GM12878 (cell line): Measurements from ENCODE around the gene EYS. TPM values are rescaled to one million over a fixed set of nuclear protein-coding genes. Genes with fewer than 3 reads are reported as not detected.

Experiments
- ATAC-seq: fragments of 200-7000 bp; cut with Tn5 transposase; 3 replicates; pipeline ENCODE4 v1.9.1; 2020; ENCODE audit warnings: mild to moderate bottlenecking, moderate library complexity
- BruUV-seq: library from RNA; stranded (reverse); fragments of 400-500 nt; replicated peaks from 2 replicates; lab custom pipeline; 2021; lab: Mats Ljungman, UMichigan
- CTCF ChIA-PET: fragments of 300-600 bp; sonication (Branson Sonifier 250); formaldehyde crosslinking; extraction: SDS; loops from one replicate; lab custom pipeline; 2021; ENCODE audit warnings: inconsistent platforms; lab: Yijun Ruan, JAX
- POLR2A ChIA-PET: fragments of 350-600 bp; formaldehyde crosslinking; extraction: SDS; loops from one replicate; lab custom pipeline; 2021; ENCODE audit warnings: inconsistent platforms; lab: Charles Lee
- RAD21 ChIA-PET: fragments of 300-600 bp; sonication (Branson Sonifier 250); formaldehyde crosslinking; loops from one replicate; lab custom pipeline; 2023; ENCODE audit warnings: antibody characterized with exemption; ENCODE audit not compliant: unreplicated experiment; lab: Charles Lee
- SMC1A ChIA-PET: fragments of 300-600 bp; sonication (Branson Sonifier 250); formaldehyde crosslinking; loops from one replicate; lab custom pipeline; 2023; ENCODE audit not compliant: unreplicated experiment, uncharacterized antibody; lab: Charles Lee
- DNase-seq: peaks from one replicate; pipeline ENCODE4 v3.0.0-alpha.2; 2011; ENCODE audit warnings: low read depth, low spot score
- FAIRE-seq: peaks from 3 replicates; lab custom pipeline; 2011; peaks lifted over from hg19 to GRCh38; lab: Jason Lieb, UNC
- H2AFZ ChIP-seq: 2 replicates; pipeline ENCODE4 v1.6.0; 2011; ENCODE audit warnings: low read depth, low read length, control low read depth; ENCODE audit not compliant: control insufficient read depth
- H3K27ac ChIP-seq: 2 replicates; pipeline ENCODE4 v1.5.1; 2011; ENCODE audit warnings: control low read depth; ENCODE audit not compliant: control insufficient read depth, insufficient read depth
- H3K27me3 ChIP-seq, 2 experiments: replicated peaks in 1 of 2; 2 replicates each; pipeline versions ENCODE4 v1.6.0 to v1.6.1; 2011; ENCODE audit warnings: low read length in 1 of 2; ENCODE audit not compliant: control insufficient read depth in 2 of 2, insufficient read depth in 2 of 2
- H3K36me3 ChIP-seq, 2 experiments: 2 replicates each; pipeline ENCODE4 v1.5.1; 2011; ENCODE audit warnings: low read length in 1 of 2; ENCODE audit not compliant: control insufficient read depth in 2 of 2, insufficient read depth in 2 of 2
- H3K4me1 ChIP-seq: 2 replicates; pipeline ENCODE4 v1.6.1; 2011; ENCODE audit warnings: mild to moderate bottlenecking, low read length, moderate library complexity, mixed read lengths; ENCODE audit not compliant: control insufficient read depth, insufficient read depth
- H3K4me2 ChIP-seq: 2 replicates; pipeline ENCODE4 v1.6.0; 2011; ENCODE audit warnings: control low read depth; ENCODE audit not compliant: control insufficient read depth, insufficient read depth
- H3K4me3 ChIP-seq: fragments of 200-600 bp; sonication (generic); 2 replicates; pipeline ENCODE4 v1.5.1; 2016
- H3K79me2 ChIP-seq: 2 replicates; pipeline ENCODE4 v1.6.0; 2011; ENCODE audit warnings: low read length; ENCODE audit not compliant: control insufficient read depth, insufficient read depth
- H3K9ac ChIP-seq: 2 replicates; pipeline ENCODE4 v1.8.0; 2011; ENCODE audit warnings: low read length, control low read depth, mixed read lengths; ENCODE audit not compliant: control insufficient read depth, insufficient read depth
- H3K9me3 ChIP-seq: replicated peaks from 3 replicates; pipeline ENCODE4 v1.5.1; 2011; ENCODE audit warnings: mild to moderate bottlenecking, low read length; ENCODE audit not compliant: control insufficient read depth, insufficient read depth
- H4K20me1 ChIP-seq: 2 replicates; pipeline ENCODE4 v1.6.0; 2011; ENCODE audit not compliant: control insufficient read depth, insufficient read depth
- CREB1 ChIP-seq: IDR thresholded peaks from 2 replicates; pipeline ENCODE4 v1.6.1; 2012; ENCODE audit warnings: low read depth, mild to moderate bottlenecking, inconsistent platforms
- E2F4 ChIP-seq: IDR thresholded peaks from 2 replicates; pipeline ENCODE4 v1.6.1; 2012; ENCODE audit warnings: low read depth, low read length, improper control_type of control experiment
- EZH2 ChIP-seq: IDR thresholded peaks from 2 replicates; pipeline ENCODE4 v1.6.1; 2012; ENCODE audit warnings: low read depth, mild to moderate bottlenecking, control low read depth, inconsistent platforms, low read length, borderline replicate concordance; ENCODE audit not compliant: control insufficient read depth
- HDGF ChIP-seq: fragments of 450-650 bp; IDR thresholded peaks from 2 replicates; pipeline ENCODE4 v1.6.1; 2016; ENCODE audit warnings: antibody characterized with exemption
- MYB ChIP-seq: fragments of 150-350 bp; IDR thresholded peaks from 2 replicates; pipeline ENCODE4 v1.6.1; 2014; ENCODE audit warnings: mild to moderate bottlenecking, low read depth, low read length, borderline replicate concordance
- MYC ChIP-seq: IDR thresholded peaks from 2 replicates; pipeline ENCODE4 v1.6.1; 2011; ENCODE audit warnings: mild to moderate bottlenecking, low read length, moderate library complexity, inconsistent platforms; ENCODE audit not compliant: insufficient read depth, insufficient replicate concordance, insufficient read length, severe bottlenecking
- NR2F1 ChIP-seq: fragments of 450-650 bp; conservative IDR thresholded peaks from 2 replicates; pipeline ENCODE4 v1.6.1; 2017; ENCODE audit warnings: mild to moderate bottlenecking
- WGBS: methylation state at CpG from one replicate; pipeline ENCODE4 v1.1.6; 2016; ENCODE audit warnings: low lambda C conversion rate; ENCODE audit not compliant: insufficient replicate concordance, insufficient coverage; ENCODE audit errors: missing lambda C conversion rate; 5-methylcytosine and 5-hydroxymethylcytosine counted together
- in situ Hi-C: fragments of 300-500 bp; cut with MboI; formaldehyde crosslinking; loops from 9 replicates; pipeline ENCODE4 v1.14.3; 2018; ENCODE audit warnings: mixed read lengths
- intact Hi-C: fragments of 100-400 bp; cut with micrococcal nuclease; formaldehyde crosslinking; loops from one replicate; pipeline ENCODE4 v1.14.2; 2022; ENCODE audit not compliant: unreplicated experiment
- polyA plus RNA-seq, 11 experiments: library from polyadenylated mRNA; depleted of rRNA in 4 of 11; unstranded in 6 of 11; stranded (reverse) in 5 of 11; fragments of >200 nt; fragmentation: Nextera tagmentation in 4 of 11; fragmentation: Illumina TruSeq in 1 of 11; extraction: Ambion mirVana in 4 of 11; extraction: Trizol in 1 of 11; gene quantifications; 1 replicate in 1 of 11; 2 replicates in 10 of 11; pipeline versions ENCODE4 v1.2.1 to v1.2.3, GENCODE V29; 2011 to 2016; ENCODE audit warnings: inconsistent platforms in 2 of 11, missing spikeins in 2 of 11, low read depth in 1 of 11
- total RNA-seq, 4 experiments: library from RNA; depleted of rRNA in 3 of 4; stranded (reverse); fragments of >200 nt in 3 of 4; fragmentation: Illumina TruSeq in 1 of 4; extraction: Trizol in 1 of 4; gene quantifications; 2 replicates each; pipeline versions ENCODE4 v1.2.1 to v1.2.3, GENCODE V29; 2013 to 2021
- TF ChIP-seq, protein P1 (sequence below): IDR thresholded peaks from 2 replicates; pipeline ENCODE4 v1.6.1; 2011; ENCODE audit warnings: borderline replicate concordance, low read depth, mild to moderate bottlenecking, moderate library complexity, low read length; ENCODE audit not compliant: insufficient read depth, poor library complexity, severe bottlenecking
- TF ChIP-seq, protein P2 (sequence below): fragments of 450-650 bp; IDR thresholded peaks from 2 replicates; pipeline ENCODE4 v1.6.1; 2017; ENCODE audit warnings: mild to moderate bottlenecking, moderate library complexity

Gene EYS
- total and polyA plus RNA-seq, 10 of the 15 experiments (the other 5 are each of a cell fraction or from before 2014, with no cell fraction given), result under 0.01 to 0.14 (median 0.02) TPM; not detected in 1

DNA sequence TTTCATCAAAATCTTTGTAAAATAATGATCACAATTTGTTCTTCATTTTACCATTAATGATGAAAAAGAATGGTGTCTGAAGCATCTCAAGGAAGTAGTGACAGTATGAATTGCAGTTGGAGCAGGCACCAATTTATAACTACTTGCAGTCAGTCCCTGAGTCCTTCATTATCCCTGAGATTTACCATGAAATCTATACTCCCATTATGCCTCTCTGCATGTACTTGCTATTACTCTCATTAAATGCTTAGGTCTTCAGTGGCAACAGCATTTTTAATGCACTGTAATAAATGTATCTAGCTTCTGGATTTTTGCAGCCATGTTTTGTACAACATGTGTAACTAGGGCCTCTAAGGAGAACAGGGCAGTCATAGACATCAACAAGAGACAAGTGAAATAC is 708.8 kb downstream of the EYS start:
- Histone ChIP-seq H2AFZ (no peak overlapping the region), H3K4me1 (no peaks in the 10 kb centered on the region), H3K4me3 (no peak overlapping the region), H3K4me2 (no peak overlapping the region), H4K20me1 (no peaks in the 10 kb centered on the region), H3K79me2 (no peaks in the 10 kb centered on the region), H3K27ac (no peak overlapping the region), H3K36me3 (no peaks in the 10 kb centered on the region), H3K27me3 (no peaks in the 10 kb centered on the region), H3K9ac (no peak overlapping the region), H3K9me3 (no peaks in the 10 kb centered on the region)
- ChIA-PET CTCF (no interaction called here), SMC1A (no interaction called here), RAD21 (no interaction called here), POLR2A (no interaction called here)
- TF ChIP-seq E2F4 (no peak), MYB (no peak)
- TF ChIP-seq, protein P1, sequence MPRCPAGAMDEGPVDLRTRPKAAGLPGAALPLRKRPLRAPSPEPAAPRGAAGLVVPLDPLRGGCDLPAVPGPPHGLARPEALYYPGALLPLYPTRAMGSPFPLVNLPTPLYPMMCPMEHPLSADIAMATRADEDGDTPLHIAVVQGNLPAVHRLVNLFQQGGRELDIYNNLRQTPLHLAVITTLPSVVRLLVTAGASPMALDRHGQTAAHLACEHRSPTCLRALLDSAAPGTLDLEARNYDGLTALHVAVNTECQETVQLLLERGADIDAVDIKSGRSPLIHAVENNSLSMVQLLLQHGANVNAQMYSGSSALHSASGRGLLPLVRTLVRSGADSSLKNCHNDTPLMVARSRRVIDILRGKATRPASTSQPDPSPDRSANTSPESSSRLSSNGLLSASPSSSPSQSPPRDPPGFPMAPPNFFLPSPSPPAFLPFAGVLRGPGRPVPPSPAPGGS, result no peak
- BruUV-seq, result no TSS peak
- ATAC-seq (no peak), FAIRE-seq (no peak), DNase-seq (no peak)
- intact Hi-C loops (no loop called here), in situ Hi-C loops (no loop called here)

GRCh38 chr6:64996301-64996700 is 710.7 kb downstream of the EYS start:
- POLR2A ChIA-PET, result no interaction called here
- SMC1A ChIA-PET, result no interaction called here
- TF ChIP-seq CREB1, result no peak
- TF ChIP-seq MYC, result no peak
- TF ChIP-seq NR2F1, result no peak
- TF ChIP-seq EZH2, result no peak
- TF ChIP-seq, protein P2, sequence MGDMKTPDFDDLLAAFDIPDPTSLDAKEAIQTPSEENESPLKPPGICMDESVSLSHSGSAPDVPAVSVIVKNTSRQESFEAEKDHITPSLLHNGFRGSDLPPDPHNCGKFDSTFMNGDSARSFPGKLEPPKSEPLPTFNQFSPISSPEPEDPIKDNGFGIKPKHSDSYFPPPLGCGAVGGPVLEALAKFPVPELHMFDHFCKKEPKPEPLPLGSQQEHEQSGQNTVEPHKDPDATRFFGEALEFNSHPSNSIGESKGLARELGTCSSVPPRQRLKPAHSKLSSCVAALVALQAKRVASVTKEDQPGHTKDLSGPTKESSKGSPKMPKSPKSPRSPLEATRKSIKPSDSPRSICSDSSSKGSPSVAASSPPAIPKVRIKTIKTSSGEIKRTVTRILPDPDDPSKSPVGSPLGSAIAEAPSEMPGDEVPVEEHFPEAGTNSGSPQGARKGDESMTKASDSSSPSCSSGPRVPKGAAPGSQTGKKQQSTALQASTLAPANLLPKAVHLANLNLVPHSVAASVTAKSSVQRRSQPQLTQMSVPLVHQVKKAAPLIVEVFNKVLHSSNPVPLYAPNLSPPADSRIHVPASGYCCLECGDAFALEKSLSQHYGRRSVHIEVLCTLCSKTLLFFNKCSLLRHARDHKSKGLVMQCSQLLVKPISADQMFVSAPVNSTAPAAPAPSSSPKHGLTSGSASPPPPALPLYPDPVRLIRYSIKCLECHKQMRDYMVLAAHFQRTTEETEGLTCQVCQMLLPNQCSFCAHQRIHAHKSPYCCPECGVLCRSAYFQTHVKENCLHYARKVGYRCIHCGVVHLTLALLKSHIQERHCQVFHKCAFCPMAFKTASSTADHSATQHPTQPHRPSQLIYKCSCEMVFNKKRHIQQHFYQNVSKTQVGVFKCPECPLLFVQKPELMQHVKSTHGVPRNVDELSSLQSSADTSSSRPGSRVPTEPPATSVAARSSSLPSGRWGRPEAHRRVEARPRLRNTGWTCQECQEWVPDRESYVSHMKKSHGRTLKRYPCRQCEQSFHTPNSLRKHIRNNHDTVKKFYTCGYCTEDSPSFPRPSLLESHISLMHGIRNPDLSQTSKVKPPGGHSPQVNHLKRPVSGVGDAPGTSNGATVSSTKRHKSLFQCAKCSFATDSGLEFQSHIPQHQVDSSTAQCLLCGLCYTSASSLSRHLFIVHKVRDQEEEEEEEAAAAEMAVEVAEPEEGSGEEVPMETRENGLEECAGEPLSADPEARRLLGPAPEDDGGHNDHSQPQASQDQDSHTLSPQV, result no peak
- TF ChIP-seq, protein P1, result no peak
- no peak for TF ChIP-seq HDGF

More at GRCh38 chr6:64996301-64996700, 710.7 kb downstream of the EYS start:
- intact Hi-C loops (no loop called here), in situ Hi-C loops (no loop called here)
- no peaks in the 10 kb centered on the region for H3K27me3 ChIP-seq
- no peak overlapping the region for H3K4me3 ChIP-seq
- FAIRE-seq (no peak), ATAC-seq (no peak), DNase-seq (no peak)
- no peaks in the 10 kb centered on the region for H3K36me3 ChIP-seq
- ChIA-PET RAD21 (no interaction called here), CTCF (no interaction called here)
- no TSS peak for BruUV-seq
- WGBS, result 4% methylated on average over 4 of the region's 4 CpGs
- no peaks in the 10 kb centered on the region for H3K4me1 ChIP-seq
- no peaks in the 10 kb centered on the region for H4K20me1 ChIP-seq
- no peak overlapping the region for H3K4me2 ChIP-seq
- H3K9me3 ChIP-seq, result no peaks in the 10 kb centered on the region
- H3K27ac ChIP-seq, result no peak overlapping the region
- no peak overlapping the region for H3K9ac ChIP-seq
- H3K79me2 ChIP-seq, result no peaks in the 10 kb centered on the region
- H2AFZ ChIP-seq, result no peak overlapping the region
